GM23338 (cell line): ENCODE data around the gene RAB37.
A peak's percentile ranks its signal among the peaks of the same experiment; 100 is the strongest.

Experiments
- CREB1 ChIP-seq: fragments of 250-450 bp; sonication (Bioruptor Pico); IDR thresholded peaks from 2 replicates; pipeline ENCODE4 v1.5.0; 2020; ENCODE audit warnings: low read depth, mild to moderate bottlenecking, moderate library complexity
- CTCF ChIP-seq, 2 experiments: fragments of 200-600 bp in 1 of 2; sonication (generic) in 1 of 2; conservative IDR thresholded peaks; 2 replicates each; pipeline versions ENCODE4 v1.5.1 to v1.6.1; 2016 to 2017; ENCODE audit warnings: antibody characterized with exemption in 2 of 2, low read depth in 2 of 2, mild to moderate bottlenecking in 2 of 2, moderate library complexity in 1 of 2
- ETS1 ChIP-seq: IDR thresholded peaks from 2 replicates; pipeline ENCODE4 v1.6.1; 2016; ENCODE audit warnings: antibody characterized with exemption
- EZH2 ChIP-seq: fragments of 200-600 bp; sonication (generic); IDR thresholded peaks from one replicate; pipeline ENCODE4 v1.8.0; 2017; ENCODE audit warnings: antibody characterized with exemption, mild to moderate bottlenecking, low read depth; ENCODE audit not compliant: unreplicated experiment
- POLR2AphosphoS5 ChIP-seq: IDR thresholded peaks from 2 replicates; pipeline ENCODE4 v1.6.1; 2016; ENCODE audit warnings: antibody characterized with exemption, low read depth
- REST ChIP-seq: IDR thresholded peaks from one replicate; pipeline ENCODE4 v1.6.1; 2018; ENCODE audit warnings: antibody characterized with exemption; ENCODE audit not compliant: unreplicated experiment
- ZNF331 ChIP-seq: fragments of 250-450 bp; sonication (Bioruptor Pico); IDR thresholded peaks from 2 replicates; pipeline ENCODE4 v1.5.0; 2020; ENCODE audit warnings: low read depth, mild to moderate bottlenecking, moderate library complexity

- TF ChIP-seq CTCF (conservative IDR thresholded peaks at IDR 0.05; ENCODE audit: low read depth in 2 of 2) (no peak), CREB1 (no peak), POLR2AphosphoS5 (no peak), ETS1 (0 out of 2 replicates have a peak, but pooled peaks have one; percentile 4), EZH2 (no peak), ZNF331 (CRISPR knock-in tag) (no peak), REST (no peak)
These were observed 11.1 kb downstream of the RAB37 start for GRCh38 chr17:74748279-74748528.
